GM12872 (cell line): ENCODE results near the gene KPTN.

Source experiments
- CTCF ChIP-seq: IDR thresholded peaks from 3 replicates; pipeline ENCODE4 v1.5.1; 2011; ENCODE audit warnings: low read depth, mild to moderate bottlenecking, low read length, moderate library complexity; ENCODE audit not compliant: insufficient read depth

KPTN gene

GRCh38 chr19:47428177-47428894 is 55.7 kb downstream of the KPTN start:
- TF ChIP-seq CTCF: no peak

GRCh38 chr19:47427241-47428176 is 56.5 kb downstream of the KPTN start:
- TF ChIP-seq CTCF: peak; percentile 98
